Limb (tissue), 2 donors: ENCODE data around the gene CBX1.

ENCODE experiments used
- DNase-seq, 2 donors: peaks; one replicate each; pipeline ENCODE4 v3.0.0-alpha.2; 2016; ENCODE audit errors: extremely low spot score in 2 of 2

Gene CBX1

DNA sequence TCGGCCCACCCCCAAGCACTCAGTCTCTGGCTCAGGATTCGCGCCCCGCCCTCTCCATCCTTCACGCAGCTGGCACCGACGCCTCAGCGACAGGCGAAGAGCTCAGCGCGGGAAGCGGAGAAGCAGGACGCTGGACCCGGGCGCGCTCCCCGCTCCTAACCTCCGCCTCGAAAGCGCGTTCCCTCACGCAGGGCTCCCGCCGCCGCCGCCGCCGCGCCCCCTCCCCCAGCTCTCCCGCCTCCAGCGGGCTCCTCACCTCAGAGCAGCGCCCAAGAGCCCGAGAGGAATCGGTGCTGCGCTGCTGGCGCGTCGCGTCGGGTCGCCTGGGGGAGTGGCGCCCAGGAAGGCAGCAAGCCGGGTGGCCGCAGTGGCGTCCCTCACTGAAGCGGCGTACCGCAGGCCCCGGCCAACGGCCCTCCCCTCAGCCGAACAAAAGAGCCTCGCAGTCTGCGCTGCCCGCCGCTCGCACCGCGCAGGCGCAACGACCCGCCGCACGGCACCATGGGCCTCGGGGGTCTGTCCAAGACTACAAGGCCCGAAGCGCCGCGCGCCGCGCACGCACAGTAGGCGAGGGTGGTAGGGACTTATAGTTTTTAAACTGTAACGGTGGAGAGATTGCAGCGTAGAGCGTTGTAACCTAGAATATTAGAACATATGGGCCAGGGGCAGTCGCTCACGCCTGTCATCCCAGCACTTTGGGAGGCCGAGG is at the start of gene CBX1:
CBX1 (minus strand) TSS at position 467 of the 709 bp plus-strand sequence. CDS start 24,474 bp downstream, outside the sequence.
- peak; percentile 94 to 97 for DNase-seq

DNA sequence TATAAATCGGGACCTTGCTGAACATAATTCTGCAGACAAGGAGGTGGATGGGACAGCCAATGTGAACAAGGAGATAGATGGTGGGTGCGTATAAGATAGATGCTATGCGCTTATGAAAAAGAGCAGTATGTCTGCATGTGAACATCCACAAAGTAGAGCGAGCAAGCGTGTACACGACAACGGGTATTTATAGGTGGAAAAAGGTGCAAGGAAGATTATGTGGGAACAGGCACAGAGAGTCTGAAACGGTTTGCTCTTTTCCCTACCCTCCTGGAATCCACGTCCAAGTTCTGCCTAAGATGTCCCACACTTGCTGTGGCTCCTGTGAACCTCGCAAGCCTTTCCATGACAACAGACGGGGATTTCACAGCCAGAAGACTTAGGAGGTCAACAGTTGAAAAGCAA is 49.3 kb upstream of the CBX1 start:
- DNase-seq: no peak

DNA sequence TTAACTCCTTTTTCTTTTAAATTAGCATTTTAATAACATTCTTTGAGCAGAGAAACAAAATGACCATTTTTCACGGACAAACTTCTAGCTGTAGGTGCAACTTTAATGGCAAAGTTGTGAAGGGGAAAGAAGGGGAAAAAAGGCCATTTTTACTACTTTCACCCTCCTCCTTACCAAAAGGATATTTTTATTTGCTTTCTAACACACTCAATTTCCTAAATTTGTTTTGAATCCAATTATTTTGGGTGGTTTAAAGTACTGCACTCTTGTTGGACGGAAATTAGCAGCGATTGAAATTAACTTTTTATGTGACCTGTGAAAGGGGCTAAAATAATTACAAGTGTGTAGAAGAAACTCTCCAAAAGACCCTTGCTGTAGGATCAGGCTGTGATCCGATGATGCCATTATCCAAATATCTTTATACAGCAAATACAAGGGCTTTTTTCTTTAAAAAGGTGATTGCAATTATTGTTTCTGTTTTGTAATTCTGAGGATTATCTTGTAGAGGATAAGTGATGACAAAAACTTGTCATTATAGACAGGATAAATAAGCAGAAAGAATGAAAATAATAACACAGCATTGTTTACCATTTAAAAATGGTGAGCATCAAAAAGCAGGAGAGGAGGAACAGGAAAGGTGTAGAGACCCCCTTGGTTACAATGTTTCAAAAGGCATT is 48.6 kb upstream of the CBX1 start:
- DNase-seq: no peak

DNA sequence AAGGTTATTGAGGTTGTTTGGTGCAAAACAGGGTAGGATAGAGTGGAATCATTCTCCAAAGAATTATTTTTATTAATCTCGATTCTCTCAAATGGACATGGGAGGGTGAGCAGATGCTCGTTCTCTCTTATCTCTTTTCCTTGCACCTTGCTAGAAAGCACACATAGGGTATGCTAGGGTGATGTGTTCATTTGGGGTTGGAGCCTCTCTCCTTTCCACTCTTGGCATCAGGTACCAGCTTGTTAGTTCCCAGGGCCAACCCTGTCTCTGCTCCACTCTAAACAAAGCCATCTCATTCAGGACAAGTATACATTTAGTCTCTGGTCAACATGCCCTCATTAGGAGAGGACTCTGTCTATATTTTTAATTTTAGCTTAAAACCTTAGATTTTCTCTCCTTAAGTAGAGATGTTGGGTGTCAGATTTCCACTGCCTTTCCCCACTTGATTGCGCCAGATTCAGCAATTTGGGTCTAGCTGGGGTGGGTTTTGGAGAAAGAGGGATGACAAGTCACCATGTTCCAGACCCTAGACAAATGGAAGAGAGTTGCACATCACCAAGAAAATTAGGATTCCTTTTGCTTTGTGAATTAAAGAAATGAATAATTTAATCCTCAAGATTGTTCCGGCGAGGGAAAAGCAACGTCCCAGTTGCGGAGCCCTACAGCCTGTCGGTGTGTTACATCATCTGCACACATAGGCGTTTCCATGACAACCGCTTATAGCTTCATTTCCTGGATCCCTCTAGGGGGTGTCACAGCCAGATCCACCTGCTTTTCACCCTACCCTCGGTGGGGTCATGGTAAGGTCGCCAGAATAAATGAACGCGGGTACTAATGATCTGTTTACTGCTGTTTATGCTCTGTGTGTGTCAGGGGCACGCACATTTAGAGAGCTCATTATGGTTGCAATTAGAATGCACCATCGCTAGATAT is 47.8 kb upstream of the CBX1 start:
- peak; percentile 38 to 70 for DNase-seq

DNA sequence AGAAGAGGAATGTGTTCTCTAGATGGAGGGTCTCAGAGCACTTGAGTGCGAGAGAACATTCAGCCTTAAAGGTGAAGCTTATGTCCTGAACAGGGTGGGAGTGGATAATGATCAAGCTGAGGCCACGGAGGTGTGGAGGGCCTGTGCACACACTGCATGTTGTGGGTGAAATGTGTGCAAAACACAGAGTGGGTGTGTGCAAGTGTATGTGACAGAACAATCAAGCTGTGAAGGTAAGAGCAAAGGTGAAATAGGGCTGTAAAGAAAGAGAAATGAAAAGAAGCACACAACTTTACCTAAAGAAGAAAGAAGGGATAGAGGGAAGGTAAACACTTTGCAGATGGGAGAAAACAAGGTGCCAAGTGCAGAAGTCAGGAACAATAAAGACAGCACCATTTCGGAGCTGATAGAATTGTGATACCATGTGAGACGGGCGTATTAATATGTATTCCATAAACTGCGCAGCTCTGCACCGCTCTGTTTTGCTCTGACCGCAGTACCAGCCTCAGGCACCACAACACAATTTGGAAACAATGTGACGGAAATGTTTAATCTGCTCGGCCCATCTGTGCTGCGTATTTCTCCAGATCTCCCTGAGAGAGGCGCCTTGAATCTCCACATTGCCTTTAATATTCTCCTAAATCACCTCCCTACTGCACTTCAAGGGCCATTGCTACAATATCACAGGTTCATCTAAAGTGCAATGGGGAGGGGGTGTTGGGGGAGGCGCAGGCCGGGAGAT is 46.9 kb upstream of the CBX1 start:
- DNase-seq: no peak

DNA sequence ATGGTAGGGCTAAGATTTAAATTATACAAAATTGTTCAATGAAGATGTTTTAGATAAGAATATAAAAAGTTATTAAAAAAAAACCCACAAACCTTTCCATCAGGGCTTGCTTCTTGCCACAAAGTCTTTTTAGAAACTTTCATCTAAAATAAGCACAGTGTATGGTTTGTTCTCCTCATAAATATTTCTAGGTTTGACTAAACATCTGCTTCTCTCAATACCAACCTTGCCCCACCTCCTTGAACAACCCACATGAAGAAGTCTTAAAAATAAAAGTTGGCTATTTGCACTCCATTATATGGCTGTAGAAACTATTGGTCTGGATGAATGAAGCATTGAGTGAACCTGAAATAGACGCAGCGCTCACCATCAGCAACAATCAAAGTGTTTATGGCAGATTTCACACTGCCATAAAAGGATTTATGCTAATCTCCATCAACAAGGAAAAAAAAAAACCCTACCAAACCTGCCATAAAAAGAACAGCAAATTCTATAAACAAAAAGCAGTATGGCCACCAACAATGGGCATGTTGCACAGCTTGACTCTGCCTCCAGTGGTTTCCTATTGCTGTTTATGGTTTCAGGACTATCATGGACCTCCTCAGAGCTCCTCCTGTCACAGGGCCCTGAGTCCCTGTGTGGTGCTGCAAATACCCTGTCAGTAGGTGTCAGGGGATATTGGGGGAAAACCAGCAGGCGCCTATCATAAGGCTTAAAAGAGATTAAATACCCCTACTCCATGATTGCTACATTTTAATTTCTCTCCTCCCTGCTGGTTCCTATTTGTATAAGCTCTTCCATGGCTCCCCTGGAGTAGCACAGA is 43.9 kb upstream of the CBX1 start:
- DNase-seq: no peak

DNA sequence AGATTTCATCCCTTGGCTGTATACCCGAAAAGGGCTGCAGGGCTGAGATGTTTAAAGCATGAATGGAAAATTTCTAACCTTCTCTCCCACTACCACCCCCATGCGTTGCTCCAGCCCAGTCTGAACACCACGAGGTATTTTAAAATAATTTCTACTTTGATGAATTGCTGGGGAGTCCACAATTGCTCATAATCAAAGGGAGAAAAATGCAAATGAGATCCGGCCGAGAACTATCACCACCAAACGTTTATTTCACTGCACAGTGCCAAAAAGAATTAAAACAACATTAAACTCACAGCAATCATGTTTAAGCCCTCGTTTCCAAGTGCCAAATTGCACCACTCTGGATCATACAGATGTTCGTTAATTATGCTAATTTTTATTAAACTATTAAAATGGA is 43.0 kb upstream of the CBX1 start:
- DNase-seq: no peak

DNA sequence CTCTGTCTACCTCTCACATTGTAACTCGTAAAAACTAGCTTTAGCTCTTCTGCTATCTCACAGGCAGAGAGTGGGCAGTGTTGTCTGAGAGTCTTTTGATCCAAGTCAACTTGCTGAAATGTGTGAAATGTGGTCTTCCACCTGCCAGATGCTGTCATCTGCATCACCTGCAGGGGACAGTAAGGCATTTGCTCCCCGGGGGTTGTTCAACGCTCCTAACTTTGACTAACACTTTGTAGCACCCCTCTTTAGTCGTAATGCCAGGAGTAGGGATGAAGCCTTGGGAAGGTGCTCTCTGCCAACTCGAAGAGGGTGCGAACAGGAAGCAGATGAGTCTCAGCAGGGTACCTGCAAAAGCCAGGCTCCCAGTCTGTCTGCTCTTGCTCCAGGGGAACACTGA is 42.4 kb upstream of the CBX1 start:
- no peak for DNase-seq

DNA sequence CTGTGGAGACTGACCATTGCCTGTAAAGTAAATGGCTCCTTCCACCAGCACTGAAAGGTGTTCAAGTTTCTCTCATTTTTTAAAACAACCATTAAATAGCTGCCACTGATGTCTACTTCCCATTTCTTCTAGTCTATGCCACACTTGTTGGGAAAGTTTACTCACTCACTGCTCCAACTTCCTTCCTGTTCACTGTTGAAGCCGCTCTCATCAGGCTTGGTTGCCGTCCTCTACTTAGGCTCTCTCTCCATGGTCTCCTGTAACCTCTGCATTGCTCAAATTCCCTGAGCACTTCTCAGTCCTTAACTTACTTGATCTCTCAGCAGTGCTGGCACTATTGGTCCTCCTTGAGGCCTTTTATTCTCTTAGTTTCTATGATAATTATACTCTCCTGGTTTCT is 38.7 kb upstream of the CBX1 start:
- DNase-seq: no peak

DNA sequence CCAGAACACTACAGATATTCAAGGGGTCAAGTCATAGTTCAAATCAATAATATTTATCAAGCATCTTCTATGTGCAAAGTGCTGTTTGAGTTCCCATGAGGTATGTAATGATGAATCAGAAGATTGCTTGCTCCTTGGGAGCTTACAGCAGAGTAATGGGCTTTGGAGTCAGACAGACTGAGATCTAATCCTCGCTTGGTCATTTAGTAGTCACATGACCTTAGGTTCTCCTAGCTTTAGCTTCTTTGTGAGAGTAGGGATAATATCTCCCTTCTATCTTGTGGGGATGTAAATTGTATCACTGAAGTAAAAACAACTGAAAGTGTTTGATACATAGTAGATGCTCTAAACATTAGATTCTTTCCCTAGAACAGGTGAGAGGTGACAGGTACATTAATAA is 36.4 kb upstream of the CBX1 start:
- DNase-seq: no peak

DNA sequence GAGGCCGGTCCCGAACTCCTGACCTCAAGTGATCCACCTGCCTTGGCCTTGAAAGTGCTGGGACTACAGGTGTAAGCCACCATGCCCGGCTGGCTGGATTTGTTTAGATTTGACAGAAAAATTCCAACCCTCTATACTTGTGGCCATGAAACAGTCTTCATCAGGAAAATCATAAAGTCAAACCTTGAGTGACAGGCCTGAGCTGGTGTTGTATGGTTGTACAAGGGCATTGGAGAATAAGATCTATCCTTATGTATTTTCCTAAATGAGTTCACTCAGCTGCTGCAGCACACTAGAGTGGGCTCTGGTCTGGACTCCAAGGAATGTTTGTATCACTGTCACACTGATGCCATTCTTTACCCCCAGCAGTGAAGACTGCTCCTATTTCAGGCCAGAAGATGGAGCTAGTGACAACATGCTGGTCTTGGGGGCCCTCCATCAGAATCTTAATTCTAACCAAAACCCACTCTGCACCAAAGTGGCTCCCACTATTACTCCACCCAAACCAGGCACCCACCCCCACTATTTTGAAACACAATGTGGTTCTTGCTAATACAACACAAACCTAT is 33.7 kb upstream of the CBX1 start:
- DNase-seq: no peak

DNA sequence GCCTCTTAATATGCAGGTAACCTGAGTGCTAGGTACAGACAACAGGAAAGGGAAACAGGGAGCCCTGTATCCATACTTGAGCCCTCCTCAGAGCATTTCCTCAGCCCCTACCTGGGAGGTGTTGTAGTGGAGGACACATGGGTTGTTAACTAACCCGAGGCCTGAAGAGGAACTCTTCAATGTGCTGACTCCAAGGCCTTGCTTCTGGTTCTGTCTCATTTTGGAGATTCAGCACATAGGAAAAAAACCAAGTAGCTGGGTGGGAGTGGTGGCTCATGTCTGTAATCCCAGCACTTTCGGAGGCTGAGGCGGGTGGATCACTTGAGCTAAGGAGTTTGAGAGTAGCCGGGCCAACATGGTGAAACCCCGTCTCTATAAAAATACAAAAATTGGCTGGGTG is 31.1 kb upstream of the CBX1 start:
- no peak for DNase-seq

DNA sequence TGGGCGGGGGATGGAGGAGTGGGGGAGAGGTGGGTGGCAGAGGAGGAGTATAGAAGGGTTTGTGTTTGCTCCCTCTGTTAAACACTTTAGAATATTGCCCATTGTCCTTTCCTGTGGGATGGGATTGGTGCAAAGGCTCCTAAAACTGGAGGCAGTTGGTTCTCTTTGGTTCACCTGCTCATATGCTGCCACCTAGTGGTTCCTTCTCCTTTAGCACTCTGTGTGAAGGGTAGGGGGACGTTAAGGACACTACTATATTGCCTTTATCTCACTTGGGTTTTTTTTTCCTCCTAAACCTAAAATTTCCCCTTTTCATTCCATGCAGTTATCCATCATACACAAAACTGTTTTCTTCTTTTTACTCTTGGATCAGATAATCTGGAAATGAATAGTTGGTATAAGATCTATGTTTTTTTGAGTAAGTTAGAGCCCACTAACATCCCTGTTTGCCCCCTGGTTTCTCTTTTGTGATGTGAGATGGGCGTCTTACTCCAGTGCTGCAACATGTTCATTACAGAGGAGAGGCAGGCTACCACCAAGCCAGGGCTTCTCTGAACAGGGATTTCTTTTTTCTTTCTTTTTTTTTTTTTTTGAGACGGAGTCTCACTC is 30.0 kb upstream of the CBX1 start:
- DNase-seq: peak; percentile 62 to 74

DNA sequence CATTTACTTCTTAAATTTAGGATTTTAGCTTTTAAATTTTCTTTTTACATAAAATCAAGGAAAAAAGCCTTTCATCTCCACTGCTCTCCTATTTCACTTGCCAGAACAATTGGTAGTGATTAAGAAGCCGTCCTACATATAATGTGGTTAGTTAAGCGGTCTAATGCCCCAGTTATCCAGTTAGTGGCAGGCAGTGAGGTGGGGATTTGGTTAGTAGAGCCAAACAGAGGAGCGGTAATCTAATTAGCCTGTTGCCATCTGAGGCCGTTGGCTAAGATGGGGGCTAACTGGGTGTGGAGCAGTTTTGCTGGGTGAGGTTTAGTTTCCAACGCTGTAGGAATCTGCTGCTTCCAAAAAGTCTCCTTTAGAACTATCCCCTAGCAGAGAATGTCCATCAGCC is 28.7 kb upstream of the CBX1 start:
- DNase-seq: no peak

DNA sequence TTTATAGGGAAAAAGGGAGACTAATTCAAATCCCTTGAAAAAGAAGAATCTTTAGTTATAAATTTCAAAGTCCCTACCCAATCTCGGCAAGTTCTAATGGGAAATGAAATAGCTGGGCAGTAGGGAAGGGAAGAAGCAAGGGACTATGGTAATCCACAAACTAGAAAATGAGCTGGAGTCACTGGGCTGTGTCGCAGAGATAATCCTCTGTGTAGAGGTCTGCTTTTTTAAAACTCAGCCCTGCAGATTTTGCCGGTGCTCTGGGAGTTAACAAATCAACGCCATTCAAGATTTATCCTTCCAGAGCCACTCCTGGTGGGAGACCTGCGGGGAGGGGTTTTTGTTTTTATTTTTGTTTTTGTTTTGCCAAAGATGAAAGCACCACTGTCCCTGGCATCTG is 27.1 kb upstream of the CBX1 start:
- no peak for DNase-seq

DNA sequence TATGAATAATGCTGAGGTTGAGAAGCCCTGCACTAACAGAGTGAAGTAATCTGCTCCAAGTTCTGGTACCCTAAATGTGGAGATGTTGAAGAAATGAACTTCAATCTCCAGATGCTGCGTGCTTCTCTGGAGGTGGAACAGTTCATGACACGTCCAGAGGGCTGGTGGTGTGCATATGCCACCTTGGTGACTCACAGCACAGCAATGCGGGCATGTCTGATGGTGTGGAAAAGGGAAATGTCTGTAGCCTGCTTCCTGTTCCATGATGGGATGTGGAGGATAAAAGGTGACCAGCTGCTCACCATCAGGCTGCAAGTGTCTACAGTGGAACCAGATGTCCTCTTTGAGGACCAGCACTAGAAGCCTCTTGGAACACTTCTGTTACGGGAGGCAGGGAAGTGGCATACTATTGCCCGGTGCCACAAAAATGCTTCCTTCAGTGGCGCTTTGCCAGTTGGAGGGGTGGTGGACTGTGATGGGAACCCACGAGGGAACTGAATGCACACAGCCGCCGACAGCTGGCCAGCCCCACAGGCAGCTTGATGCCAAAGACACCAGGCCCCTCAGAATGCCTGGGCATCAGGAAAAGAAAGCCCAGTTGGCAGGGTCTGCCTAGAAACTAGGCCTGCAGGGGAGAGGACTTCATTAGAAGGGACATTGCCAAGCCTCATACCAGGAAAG is 26.2 kb upstream of the CBX1 start:
- no peak for DNase-seq

DNA sequence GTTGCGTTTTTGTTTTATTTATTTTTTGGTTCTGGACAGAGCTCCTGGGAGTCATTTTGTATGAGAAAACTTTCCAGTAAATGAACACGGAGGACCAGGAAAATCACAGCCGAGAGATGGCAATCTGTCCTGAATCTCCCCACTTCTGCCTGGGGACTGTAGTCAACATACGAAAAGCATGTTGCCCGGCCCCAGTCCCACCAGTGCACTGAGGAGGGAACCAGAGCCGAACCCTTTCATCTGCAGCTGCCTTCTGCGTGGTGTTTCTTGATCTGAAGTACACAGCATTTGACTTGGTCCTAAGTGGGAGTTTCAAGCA is 25.2 kb upstream of the CBX1 start:
- no peak for DNase-seq

DNA sequence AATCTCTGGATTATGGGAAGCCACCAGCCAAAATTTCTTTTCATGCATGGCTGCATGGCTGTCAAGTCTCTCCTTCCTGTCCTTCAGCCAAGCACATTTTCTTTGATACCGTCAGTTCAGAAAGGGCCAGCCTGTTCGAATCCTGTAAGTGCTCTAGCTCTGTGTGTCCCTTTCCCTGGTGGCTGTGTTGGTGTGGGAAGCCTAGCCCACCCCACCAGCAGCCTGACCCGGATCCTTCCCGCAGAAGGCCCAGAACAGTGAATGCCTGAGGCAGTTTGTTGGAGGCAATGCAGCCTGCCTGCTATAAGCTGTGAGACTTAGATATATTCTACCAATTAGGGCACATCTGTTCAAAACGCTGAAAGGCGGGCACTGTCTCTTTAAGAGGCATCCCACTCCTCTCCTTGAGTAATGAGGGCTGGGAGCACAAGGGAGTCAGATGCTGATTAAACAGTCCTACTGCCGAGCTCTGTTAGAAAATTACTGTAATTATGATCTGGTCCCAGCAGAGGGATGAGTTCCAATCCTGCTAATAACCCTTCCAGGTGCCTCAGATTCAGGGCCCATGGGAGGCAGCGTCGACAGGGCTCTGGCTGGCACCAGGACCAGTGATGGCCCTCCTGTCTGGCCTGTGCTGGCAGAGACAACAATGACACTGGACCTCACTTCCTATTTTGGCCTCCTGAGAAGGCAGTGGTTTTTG is 24.7 kb upstream of the CBX1 start:
- DNase-seq: no peak
